ENCODE results near the gene RGS6. TPM values are rescaled to one million over a fixed set of nuclear protein-coding genes. Genes with fewer than 3 reads are reported as not detected.

Gene RGS6
- total RNA-seq, 2 experiments from 2014 or later: 0.10 to 0.44 TPM

DNA sequence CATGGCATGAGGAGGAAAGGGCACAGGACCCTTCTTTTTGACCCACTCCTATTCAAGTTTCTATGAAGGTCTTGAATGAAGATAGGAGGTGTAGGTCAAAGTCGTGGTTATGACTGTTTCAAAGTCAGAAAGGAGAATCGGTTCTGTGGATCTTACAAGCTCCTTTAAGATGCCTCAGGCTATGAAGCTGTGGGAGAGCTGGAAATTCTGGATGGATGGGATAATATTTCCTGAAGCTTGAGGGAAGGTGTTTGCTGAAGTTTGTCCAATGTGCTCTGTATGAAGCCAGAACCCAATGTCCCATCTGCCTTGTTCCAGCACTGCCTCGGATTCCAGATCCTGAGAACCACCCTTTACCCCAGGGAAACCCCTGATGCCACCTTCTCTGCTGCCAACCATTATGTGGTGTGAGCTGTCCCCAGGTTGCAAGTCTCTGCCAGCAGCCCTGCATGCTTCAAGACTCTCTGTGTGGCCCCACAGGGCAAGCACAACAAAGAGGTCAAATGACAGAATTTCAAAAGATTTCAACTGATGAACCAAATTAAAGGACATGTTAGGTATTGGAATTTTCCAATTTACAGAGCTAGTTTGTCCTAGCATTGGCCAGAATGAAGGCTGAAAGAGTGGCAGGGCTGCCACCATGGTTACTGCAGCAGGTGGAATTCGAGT is 472.0 kb downstream of the RGS6 start:
- Mint-ChIP-seq H3K4me3 (no peak overlapping the region), H3K36me3 (no peaks in the 10 kb centered on the region), H3K9me3 (no peaks in the 10 kb centered on the region), H3K27me3 (peaks cover 55% of the 10 kb centered on the region), H3K27ac (no peak overlapping the region), H3K4me1 (peaks cover 10% of the 10 kb centered on the region)
- no peak for DNase-seq

DNA sequence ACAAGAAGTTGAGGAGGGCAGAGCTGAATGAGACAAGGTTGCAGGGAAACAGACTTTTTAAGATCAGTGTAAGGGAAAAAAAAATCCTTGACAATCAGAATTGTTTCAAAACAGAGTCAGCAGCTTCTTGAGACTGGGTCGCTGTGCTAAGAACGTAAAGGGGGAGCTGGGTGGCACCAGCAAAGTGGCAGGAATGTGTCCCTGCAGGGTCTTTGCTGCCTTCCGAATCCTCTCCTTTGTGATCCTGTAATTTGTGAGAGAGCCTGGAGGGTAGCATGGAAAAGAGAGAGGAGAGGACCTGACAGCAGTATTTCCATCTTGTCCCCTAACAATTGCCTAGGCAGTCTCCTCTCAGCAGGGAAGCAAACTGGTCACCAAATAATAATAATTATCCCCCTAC is 472.8 kb downstream of the RGS6 start:
- Mint-ChIP-seq H3K36me3 (no peaks in the 10 kb centered on the region), H3K9me3 (no peaks in the 10 kb centered on the region)

DNA sequence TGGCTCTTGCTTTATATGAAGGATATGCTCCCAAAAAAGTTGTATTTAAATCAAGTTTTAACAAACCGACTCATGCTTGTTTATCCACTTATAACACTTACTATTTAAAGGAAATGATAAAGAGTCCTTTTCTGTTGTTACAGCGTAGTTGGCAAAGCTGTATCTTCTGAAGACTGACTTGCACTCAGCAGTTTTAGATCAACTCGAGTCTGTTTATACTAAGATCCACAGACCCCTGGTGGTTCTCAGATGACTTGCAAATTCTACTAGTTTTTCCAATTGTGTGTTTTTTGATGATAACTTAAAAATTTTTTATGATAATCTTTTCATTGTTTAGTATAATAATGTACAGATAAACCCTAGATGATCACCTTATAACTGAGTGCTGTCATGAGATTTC is 475.8 kb downstream of the RGS6 start:
- H3K27ac Mint-ChIP-seq: no peak overlapping the region
- H3K4me1 Mint-ChIP-seq: no peaks in the 10 kb centered on the region
- H3K27me3 Mint-ChIP-seq: peaks cover 21% of the 10 kb centered on the region
- no peaks in the 10 kb centered on the region for H3K36me3 Mint-ChIP-seq
- DNase-seq: no peak
- peaks cover 1% of the 10 kb centered on the region for H3K9me3 Mint-ChIP-seq
- H3K4me3 Mint-ChIP-seq: no peak overlapping the region

More for the DNA sequence above, 472.8 kb downstream of the RGS6 start:
- H3K27ac Mint-ChIP-seq: peak overlapping the region; percentile 11
- peaks cover 10% of the 10 kb centered on the region for H3K4me1 Mint-ChIP-seq
- no peak overlapping the region for H3K4me3 Mint-ChIP-seq
- H3K27me3 Mint-ChIP-seq: peaks cover 47% of the 10 kb centered on the region
- no peak for DNase-seq

DNA sequence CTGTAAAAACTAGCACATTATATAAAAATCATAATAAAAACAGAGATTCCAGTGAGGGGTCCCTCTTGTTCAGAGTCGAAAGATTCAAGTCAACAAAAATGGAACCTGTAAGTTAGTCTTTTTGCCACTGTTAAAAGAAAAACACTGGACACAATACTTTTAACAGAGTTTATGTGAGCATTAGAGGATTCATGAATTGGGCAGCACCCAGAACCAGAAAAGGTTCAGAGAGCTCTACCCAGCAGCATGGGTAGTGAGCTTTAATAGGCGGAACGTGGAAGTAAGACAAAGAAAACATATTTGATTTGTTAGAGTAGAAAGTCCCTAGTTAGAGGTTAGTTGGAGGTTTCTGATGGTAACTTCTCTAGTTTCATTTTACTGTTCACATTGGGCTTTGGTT is 476.8 kb downstream of the RGS6 start:
- Mint-ChIP-seq H3K4me3 (no peak overlapping the region), H3K36me3 (no peaks in the 10 kb centered on the region), H3K27me3 (peaks cover 13% of the 10 kb centered on the region), H3K27ac (no peak overlapping the region), H3K4me1 (no peaks in the 10 kb centered on the region), H3K9me3 (peaks cover 1% of the 10 kb centered on the region)
- no peak for DNase-seq

DNA sequence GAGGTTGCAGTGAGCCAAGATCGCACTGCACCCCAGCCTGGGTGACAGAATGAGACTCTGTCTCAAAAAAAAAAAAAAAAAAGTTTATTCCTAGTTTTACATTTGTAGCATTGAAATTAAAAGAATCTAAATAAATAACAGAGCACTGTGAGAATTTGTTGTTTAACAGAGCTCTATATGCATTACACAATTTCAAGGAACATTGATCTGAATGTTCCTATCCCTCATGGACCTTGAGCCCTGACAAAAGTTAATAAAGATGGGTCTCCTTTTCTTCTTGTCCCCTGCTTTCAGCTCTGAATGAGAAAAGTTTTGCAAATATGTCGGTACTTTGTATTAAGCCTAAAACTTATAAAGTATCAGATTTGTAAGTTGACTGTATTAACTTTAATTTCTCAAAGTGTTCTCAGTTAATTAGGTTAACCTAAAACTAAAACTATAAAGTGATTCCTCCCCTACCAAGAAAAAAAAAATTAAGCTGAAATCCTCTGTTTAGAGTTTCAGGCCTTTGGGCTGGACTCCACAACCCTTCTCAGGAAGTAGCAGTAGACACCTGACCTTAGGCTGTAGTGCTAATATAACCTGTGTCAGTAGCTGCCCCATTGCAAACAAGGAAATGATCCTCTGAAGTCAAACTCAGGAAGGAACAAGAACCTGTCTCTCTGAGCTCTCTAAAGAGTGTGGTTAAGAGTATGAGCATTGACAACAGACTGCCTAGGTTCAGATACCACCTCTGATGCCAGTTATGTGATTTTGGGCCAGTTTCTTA is 484.0 kb downstream of the RGS6 start:
- Mint-ChIP-seq H3K36me3 (no peaks in the 10 kb centered on the region), H3K27me3 (peaks cover 14% of the 10 kb centered on the region), H3K4me1 (peaks cover 4% of the 10 kb centered on the region), H3K9me3 (peaks cover 1% of the 10 kb centered on the region), H3K4me3 (no peak overlapping the region), H3K27ac (no peak overlapping the region)
- no peak for DNase-seq

DNA sequence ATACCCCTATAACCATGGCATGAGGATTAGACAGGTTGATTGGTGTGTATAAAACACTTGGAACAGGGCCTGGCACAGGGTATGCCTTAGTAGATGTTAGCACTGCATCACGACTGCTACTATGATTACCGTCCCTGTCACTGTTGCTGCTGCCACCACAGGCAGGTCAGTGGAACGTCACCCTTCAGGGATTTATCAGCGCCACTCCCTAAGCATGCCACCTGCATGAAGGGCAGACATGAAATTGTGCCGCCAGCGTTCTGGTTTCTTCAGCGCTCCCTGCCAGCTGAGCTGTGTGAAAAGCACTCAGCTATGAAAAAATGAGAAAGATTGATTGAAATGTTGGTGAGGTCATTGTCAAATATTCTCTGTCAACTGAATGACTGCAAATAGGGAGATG is 484.7 kb downstream of the RGS6 start:
- no peak for DNase-seq
- no peak overlapping the region for H3K27ac Mint-ChIP-seq
- peaks cover 19% of the 10 kb centered on the region for H3K27me3 Mint-ChIP-seq
- H3K9me3 Mint-ChIP-seq: peaks cover 1% of the 10 kb centered on the region
- H3K4me3 Mint-ChIP-seq: no peak overlapping the region
- H3K36me3 Mint-ChIP-seq: no peaks in the 10 kb centered on the region
- peaks cover 4% of the 10 kb centered on the region for H3K4me1 Mint-ChIP-seq

DNA sequence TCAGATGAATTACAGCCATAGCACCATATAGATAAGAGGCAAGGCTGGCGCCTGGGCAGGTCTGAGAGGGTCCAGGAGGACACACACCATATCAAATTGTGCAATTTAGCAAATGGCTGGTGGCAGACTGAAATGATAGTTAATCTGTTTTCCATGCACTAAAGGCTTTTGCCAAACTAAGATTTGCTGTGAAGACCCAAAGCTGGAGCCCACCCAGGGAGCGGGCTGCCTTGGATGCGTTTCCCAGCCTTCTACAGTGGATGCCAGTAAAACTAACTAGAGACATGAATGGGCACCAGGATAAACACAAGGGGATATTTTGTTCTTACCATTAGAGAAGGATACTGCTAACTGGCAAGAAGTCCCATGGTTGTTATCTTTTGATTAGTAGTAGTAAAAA is 486.6 kb downstream of the RGS6 start:
- H3K27ac Mint-ChIP-seq: no peak overlapping the region

DNA sequence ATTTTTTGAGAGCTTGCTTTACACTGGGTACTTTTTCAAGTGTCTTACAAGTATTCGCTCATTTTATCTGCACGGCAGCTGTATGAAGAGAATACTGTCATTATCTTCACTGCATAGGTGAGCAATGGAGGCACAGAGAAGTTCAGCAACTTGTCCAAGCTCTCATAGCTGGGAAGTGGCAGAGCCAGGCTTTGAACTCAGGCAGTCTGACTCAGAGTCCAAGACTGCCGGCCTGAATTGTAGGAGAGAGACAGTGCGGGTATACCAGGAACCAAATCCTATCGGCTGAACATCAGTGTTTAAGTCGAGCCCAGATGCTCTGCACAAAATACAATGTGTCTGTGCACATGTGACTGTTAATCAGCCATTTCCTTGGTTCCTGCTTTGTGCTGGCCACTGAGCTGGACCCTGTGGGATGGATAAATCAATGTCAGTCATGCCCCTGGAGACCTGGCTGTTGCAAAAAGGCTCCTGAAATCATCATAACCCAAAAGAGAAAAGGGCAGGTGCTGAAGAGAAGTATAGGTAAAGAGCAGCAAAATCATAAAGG is 487.1 kb downstream of the RGS6 start:
- H3K4me1 Mint-ChIP-seq: peaks cover 4% of the 10 kb centered on the region
- H3K36me3 Mint-ChIP-seq: no peaks in the 10 kb centered on the region
- no peak overlapping the region for H3K27ac Mint-ChIP-seq
- no peak for DNase-seq
- H3K9me3 Mint-ChIP-seq: peaks cover 1% of the 10 kb centered on the region
- peaks cover 27% of the 10 kb centered on the region for H3K27me3 Mint-ChIP-seq
- no peak overlapping the region for H3K4me3 Mint-ChIP-seq

More for the DNA sequence above, 486.6 kb downstream of the RGS6 start:
- DNase-seq: no peak
- peaks cover 27% of the 10 kb centered on the region for H3K27me3 Mint-ChIP-seq
- H3K4me1 Mint-ChIP-seq: peaks cover 4% of the 10 kb centered on the region
- no peak overlapping the region for H3K4me3 Mint-ChIP-seq
- H3K36me3 Mint-ChIP-seq: no peaks in the 10 kb centered on the region
- peaks cover 1% of the 10 kb centered on the region for H3K9me3 Mint-ChIP-seq

DNA sequence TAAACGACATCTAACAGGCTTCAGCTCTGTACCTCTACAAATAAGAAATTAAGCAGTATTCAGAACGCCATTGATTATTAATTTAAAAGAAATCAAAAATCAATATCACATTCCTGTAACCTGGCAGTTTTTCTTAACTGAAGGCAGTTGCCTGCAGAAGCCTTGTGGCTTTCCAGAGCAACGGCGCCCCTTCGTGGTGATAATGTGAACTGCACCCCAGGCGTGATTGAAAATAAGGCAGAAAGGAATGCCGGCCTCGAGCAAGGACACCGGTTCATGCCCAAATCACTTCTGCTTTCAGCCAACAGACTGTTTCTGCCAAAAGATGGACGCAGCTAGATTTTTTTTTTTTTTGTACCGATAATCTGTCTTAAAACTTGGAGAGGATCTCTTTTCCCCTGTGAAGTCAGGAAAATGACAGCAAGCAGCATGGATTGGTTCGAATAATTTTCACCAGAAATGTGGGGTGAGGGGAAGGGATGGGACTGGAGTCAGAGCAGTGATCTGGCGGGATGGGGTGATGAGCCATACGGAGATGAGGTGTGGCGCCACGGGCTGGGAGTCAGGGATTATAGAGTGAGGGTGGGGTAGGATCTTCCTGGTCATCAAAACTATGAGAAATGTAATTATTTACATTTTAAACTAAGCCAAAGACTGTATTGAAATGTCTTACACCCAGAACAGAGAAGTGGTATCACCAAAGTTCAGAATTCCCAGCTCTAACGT is 488.7 kb downstream of the RGS6 start:
- no peak overlapping the region for H3K4me3 Mint-ChIP-seq

DNA sequence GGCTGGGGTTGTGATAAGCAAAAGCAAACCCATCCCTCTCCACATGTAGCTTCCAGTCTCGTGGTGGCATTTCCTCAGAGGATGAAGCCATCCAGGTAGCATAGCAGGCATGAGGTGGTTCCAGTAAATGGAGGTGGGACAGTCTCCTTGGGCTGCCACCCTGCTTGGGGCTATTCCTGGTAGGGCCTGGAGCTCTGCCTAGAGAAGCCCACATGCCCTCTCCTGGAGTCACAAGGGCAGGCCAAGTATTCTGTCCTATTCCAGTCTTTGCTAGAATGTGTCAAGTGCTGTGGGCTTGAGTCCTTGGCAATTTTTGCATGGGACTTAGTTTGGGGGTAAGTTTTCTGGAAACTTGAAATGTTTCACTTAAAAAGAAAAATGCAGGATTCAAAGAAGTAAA is 491.7 kb downstream of the RGS6 start:
- peaks cover 4% of the 10 kb centered on the region for H3K4me1 Mint-ChIP-seq
- no peak for DNase-seq

More for the DNA sequence above, 488.7 kb downstream of the RGS6 start:
- Mint-ChIP-seq H3K27me3 (peaks cover 27% of the 10 kb centered on the region), H3K27ac (no peak overlapping the region), H3K36me3 (no peaks in the 10 kb centered on the region), H3K4me1 (peaks cover 4% of the 10 kb centered on the region), H3K9me3 (peaks cover 1% of the 10 kb centered on the region)
- peak; percentile 68 for DNase-seq

DNA sequence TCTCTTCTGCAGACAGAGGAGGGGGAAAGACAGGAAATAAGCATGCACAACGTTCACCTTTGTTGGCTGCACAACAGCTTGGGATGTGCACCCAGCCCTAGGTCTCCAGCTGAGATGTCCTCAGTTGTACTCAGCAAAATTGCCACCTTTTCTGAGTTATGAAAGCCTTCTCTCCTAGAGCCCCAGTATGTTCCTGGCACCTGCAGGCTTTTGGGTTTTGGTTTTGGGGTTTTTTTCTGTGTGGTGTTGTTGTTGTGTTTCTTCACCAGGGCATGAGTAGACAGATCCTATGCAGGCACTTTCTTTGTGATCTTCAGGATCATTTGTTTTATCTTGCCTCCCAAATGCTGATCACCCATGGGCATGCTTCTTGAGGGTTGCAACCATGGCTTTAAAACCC is 498.2 kb downstream of the RGS6 start:
- Mint-ChIP-seq H3K36me3 (peaks cover 5% of the 10 kb centered on the region), H3K27me3 (peaks cover 4% of the 10 kb centered on the region), H3K4me1 (no peaks in the 10 kb centered on the region), H3K4me3 (no peak overlapping the region), H3K27ac (no peak overlapping the region), H3K9me3 (peaks cover 13% of the 10 kb centered on the region)
- no peak for DNase-seq

More for the DNA sequence above, 491.7 kb downstream of the RGS6 start:
- Mint-ChIP-seq H3K36me3 (peaks cover 5% of the 10 kb centered on the region), H3K4me3 (no peak overlapping the region), H3K27ac (no peak overlapping the region), H3K27me3 (peaks cover 27% of the 10 kb centered on the region), H3K9me3 (peaks cover 10% of the 10 kb centered on the region)

DNA sequence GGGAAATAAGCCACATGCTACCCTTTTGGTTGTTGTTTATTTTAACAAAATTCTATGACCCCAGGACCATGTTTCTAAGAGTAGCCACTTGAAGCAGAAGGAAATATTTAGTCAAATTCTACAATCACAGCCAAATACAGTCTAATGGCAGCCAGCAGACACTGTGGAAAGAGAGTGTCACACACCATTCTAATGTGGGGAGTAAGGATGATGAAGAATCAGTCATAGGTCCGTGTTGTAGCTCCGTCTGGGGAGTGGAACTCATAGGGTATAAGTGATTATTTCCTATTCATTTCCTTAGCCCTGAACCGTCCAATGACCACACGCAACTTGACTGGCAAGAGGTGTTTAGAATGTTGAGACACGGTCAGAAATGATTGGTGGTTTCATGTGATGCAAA is 500.5 kb downstream of the RGS6 start:
- peaks cover 5% of the 10 kb centered on the region for H3K36me3 Mint-ChIP-seq
- H3K4me1 Mint-ChIP-seq: no peaks in the 10 kb centered on the region

DNA sequence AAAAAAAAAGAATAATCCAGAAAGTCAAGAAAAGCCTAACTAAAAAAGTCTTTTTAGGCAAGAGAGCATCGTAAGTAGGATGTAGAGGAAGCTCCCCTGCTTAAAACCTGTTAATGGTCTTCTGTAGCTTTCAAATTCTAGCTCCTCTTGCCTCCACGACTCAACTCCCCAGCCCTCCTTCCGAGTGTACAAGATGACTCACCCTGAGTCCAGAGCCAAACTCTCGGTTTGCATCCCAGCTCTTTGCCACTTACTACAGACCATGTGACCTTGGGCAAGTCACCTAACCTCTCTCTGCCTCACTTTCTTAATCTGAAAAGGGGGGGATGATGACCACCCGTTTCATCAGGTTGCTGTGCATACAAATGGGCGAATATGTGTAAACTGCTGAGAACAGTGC is 501.3 kb downstream of the RGS6 start:
- H3K36me3 Mint-ChIP-seq: no peaks in the 10 kb centered on the region
- H3K27ac Mint-ChIP-seq: no peak overlapping the region
- no peak for DNase-seq
- H3K27me3 Mint-ChIP-seq: peaks cover 7% of the 10 kb centered on the region
- H3K4me1 Mint-ChIP-seq: no peaks in the 10 kb centered on the region
- H3K9me3 Mint-ChIP-seq: peaks cover 4% of the 10 kb centered on the region
- H3K4me3 Mint-ChIP-seq: no peak overlapping the region

More for the DNA sequence above, 500.5 kb downstream of the RGS6 start:
- no peak for DNase-seq
- H3K27ac Mint-ChIP-seq: no peak overlapping the region
- peaks cover 9% of the 10 kb centered on the region for H3K27me3 Mint-ChIP-seq
- H3K9me3 Mint-ChIP-seq: peaks cover 10% of the 10 kb centered on the region
- H3K4me3 Mint-ChIP-seq: no peak overlapping the region

DNA sequence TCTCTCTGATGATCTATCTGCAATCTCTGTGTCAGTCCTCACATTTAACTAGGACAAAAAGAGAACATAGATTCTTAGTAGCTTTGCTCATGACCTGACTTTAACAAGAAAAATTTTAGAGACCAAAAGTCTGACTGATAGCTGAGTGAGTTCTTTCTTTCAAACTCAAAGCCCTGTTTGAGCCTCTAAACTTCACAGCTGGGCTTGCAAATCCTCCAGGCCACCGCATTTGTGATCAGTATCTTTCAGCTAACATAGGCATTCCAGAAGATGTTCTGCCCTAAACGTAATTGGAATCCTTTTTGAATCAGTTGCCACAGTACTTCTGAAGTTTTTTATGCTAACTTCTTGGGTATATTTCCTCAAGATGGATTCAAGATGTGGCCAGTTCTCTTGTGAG is 502.6 kb downstream of the RGS6 start:
- Mint-ChIP-seq H3K27me3 (peaks cover 20% of the 10 kb centered on the region), H3K36me3 (no peaks in the 10 kb centered on the region), H3K4me1 (peaks cover 11% of the 10 kb centered on the region), H3K27ac (no peak overlapping the region), H3K4me3 (no peak overlapping the region), H3K9me3 (peaks cover 3% of the 10 kb centered on the region)
- no peak for DNase-seq

DNA sequence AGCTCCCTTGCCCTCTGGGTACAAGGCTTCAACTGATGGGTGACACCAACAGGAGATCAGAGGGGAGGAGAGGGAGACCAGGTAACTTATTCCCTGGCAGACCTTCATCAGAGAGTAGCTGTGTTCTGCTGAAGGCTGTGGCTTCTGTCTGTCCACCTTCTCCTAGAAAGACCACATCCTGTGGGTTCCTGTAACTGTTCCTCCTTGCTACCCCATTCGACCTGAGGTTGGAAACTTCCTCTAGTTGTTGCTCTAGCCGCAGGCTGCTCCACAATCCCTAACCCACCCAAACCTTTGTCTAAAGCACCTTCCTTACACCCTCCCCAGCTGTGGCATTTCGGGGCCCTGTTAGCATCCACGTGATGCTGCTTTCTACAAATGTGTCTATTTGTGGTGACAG is 507.5 kb downstream of the RGS6 start:
- Mint-ChIP-seq H3K9me3 (no peaks in the 10 kb centered on the region), H3K4me3 (no peak overlapping the region), H3K27me3 (peaks cover 20% of the 10 kb centered on the region), H3K4me1 (peaks cover 34% of the 10 kb centered on the region), H3K36me3 (no peaks in the 10 kb centered on the region), H3K27ac (peak overlapping the region; percentile 36)
- peak; percentile 48 for DNase-seq

Data from activated naive CD8-positive, alpha-beta T cell treated with anti-CD3 and anti-CD28 coated beads for 36 hours (primary cell).